HG03039 (cell line): Measurements from ENCODE around the gene CHID1.

Experiments used
- ATAC-seq: cut with Tn5 transposase; IDR thresholded peaks from one replicate; pipeline ENCODE4 v1.9.1; 2021; ENCODE audit warnings: mild to moderate bottlenecking, moderate library complexity; ENCODE audit not compliant: unreplicated experiment

CHID1 gene

DNA sequence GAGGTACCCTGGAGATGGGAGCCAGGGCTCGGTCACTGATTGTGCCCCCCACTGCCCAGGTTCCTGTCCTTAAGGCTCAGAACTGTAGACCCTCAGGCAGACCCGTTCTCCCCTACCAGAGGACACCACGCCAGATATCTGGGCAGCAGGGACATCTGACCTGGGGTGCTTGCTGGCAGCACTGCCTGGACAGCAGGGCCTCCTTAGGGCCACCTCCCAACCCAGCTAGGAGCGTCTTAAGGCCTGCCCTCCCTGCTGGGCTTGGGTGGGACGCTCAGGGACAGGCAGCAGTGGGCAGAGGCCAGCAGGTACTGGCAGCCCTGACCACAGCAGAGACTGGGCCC is 71.4 kb downstream of the CHID1 start:
- no peak for ATAC-seq

DNA sequence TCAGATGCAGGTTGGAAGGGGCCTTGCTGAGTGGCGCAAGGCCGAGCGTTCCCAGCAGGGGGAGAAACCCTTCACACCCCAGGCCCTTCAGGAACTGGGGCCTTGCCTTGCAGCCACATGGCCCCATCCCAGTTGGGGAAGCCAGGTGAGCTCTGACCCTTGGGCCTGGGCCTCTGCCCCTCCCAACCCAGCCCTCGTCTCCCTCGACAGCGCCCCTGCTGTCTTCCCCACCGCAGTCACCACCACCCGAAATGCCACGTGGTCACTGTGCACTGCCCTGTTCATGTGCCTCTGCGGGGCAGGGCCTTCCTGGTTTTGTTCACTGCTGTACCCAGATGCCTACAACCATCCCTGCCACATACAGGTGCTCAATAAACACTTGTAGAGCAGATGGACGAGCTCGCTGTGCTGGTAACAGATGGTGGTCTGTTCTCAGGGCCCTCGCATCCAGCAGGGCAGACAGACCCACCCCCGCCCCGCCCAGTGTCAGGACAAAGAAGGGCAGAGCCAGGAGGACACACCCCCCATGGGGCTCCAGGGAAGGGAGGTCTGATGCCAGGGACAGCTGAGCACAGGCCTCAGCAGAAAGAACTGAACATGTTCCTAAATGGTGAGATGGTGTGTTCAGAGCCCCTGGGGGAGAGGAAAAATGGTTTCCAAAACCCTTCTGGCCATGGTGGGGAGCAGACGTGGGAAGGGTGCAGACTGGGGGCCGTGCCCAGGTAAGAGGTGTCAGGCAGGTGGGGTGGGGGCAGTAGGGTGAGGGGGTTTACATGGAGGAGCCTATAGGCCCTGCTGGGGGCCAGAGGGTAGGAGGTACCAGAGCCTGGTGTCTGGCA is 72.0 kb downstream of the CHID1 start:
- no peak for ATAC-seq

DNA sequence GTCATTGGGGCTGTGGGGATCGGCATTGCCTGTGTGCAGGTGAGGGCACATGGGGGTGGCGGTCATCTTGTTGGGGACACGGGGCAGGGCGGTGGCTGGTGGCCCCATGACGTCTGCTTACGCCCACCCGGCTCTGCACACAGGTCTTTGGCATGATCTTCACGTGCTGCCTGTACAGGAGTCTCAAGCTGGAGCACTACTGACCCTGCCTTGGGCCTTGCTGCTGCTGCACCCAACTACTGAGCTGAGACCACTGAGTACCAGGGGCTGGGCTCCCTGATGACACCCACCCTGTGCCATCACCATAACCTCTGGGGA is 72.7 kb downstream of the CHID1 start:
- ATAC-seq, result no peak

DNA sequence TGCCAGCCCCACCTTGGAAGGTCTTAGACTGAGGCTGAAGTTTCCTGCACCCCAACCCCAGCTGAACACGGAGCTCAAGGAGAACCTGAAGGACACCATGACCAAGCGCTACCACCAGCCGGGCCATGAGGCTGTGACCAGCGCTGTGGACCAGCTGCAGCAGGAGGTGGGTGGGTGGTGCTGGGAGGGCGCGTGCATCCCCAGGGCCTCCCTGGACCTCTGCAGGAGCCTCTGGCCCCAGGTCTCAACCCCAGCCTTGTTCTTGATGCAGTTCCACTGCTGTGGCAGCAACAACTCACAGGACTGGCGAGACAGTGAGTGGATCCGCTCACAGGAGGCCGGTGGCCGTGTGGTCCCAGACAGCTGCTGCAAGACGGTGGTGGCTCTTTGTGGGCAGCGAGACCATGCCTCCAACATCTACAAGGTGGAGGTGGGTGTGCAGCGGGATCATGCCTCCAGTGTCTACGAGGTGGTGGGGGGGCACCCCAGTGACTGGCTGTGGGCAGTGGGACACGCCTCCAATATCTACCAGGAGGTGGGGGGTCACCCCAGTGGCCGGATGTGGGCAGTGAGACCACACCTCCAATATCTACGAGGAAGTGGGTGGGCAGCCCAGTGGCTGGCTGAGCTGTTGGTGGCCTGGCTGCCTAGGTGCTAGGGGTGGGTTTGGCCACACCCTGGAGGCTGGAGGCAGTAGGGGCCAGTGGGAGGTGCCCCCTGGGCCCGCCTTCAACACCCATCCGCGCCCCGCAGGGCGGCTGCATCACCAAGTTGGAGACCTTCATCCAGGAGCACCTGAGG is 73.2 kb downstream of the CHID1 start:
- ATAC-seq, result no peak

DNA sequence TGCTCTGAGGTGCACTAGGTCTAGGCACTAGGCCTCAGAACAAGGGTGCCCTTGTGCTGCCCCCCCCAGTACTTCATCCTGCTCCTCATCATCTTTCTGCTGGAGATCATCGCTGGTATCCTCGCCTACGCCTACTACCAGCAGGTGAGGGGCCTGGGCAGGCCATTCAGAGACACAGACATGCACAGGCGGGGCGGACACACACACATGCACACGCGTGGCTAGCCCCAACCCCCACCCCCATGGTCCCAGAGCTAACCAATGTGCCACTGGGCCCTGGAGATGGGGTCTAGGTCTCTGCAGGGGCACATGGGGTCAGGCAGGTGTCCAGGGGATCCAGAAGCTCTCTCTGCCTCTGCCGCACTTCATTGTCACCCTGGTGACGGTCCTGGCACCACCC is 73.9 kb downstream of the CHID1 start:
- no peak for ATAC-seq

DNA sequence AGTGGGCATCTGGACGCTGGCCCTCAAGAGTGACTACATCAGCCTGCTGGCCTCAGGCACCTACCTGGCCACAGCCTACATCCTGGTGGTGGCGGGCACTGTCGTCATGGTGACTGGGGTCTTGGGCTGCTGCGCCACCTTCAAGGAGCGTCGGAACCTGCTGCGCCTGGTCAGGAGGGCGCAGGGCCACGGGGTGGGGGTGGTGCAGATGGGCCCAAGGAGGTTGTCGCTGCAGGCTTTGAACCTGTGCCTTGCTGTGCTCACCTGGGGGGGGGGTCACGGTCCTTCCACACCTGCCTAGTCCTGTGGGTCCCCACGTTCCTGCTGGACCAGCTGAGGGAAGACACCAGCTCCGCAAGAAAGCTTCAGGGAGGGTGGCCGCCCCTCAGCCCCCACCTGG is 74.3 kb downstream of the CHID1 start:
- no peak for ATAC-seq

DNA sequence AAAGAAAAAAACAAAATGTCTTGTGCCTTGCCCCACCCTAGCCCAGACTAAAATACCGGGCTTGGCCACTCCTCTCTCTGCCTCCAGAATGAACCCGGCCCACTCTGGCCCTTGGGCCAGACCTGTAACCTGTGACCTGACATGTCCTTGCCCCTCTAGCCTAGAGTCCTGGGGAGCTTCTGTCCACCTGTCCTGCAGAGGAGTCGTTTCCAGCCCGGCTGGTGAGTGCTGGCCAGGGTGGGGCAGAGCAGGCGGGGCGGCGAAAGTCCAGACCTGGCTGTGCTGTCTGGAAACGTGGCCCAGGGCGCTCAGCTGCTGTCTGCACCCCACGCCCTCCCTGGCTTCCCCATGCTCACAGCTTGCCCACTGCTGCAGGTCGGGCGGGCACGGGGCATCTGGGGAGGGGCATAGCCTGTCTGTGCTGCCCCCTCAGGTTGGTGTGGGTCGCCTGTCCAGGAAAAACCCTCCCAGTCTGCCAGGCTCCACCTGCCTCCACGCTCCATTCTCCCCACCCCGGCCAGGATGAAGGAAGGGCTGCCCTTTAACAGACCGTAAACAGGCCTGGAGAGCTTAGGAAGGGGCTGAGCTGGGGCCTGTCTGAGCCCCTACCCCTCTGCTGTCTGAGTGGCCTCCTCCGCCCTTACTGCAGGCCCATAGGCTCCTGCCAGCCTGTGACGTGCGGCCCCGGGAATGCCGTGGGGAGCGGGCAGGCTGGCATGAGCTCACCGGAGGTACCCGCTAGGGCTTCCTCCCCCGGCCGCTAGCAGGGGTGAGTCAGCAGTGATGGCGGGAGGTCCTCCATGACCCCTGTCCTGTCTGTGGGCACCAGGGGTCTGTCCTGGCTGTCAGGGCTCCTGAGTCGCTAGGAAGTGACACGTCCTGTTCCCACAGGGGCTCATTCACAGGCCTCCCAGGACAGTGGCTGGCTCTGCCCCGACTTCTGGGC is 76.0 kb downstream of the CHID1 start:
- ATAC-seq, result no peak

DNA sequence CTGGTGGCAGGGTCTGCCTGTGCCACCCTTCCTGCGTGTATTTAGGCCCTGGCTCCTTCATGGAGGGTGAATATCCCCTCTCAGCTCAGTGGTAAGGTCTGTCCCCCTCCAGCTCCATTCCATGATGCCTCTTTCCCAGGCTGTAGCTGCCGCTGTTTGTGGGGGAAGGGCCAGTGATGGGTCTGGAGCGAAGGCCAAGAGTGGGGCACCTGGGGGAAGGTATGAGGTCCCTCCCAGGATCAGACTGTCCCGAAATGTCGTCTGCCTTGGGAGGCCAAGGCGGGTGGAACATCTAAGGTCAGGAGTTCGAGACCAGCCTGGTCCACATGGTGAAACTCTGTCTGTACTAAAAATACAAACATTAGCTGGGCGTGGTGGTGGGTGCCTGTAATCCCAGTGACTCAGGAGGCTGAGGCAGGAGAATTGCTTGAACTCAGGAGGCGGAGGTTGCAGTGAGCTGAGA is 76.7 kb downstream of the CHID1 start:
- no peak for ATAC-seq

DNA sequence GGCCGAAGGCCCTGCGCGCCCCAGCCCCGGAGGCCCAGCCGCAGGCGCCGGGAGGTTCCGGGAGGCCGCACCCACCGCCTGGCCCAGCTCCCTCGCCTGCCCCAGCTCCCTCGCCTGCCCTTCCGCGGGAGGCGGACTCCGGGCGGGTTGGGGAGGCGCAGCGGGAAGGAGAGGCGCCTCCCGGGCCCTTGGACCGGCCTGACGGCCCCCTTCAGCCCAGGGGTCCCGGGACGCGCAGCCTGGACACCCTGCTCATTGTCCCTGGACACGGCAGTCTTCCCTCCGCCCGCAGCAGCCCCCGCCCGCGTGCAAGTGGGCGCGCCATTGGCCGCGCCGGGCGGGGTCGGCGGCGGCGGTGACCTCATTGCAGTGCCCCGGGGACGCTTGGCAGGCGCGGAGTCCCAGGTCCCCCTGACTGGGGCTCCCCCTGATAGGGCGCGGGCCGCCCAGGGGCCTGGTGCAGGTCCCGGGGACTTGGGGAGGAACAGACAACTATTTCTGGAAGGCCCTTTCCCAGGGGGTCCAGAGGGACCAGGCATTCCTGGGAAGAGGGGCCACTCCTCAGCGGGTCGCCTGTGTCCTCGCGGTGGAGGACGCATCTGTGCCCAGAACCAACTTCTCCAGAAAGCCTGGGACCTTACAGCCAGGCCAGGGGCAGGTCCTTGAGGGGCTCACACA is 77.4 kb downstream of the CHID1 start:
- no peak for ATAC-seq

DNA sequence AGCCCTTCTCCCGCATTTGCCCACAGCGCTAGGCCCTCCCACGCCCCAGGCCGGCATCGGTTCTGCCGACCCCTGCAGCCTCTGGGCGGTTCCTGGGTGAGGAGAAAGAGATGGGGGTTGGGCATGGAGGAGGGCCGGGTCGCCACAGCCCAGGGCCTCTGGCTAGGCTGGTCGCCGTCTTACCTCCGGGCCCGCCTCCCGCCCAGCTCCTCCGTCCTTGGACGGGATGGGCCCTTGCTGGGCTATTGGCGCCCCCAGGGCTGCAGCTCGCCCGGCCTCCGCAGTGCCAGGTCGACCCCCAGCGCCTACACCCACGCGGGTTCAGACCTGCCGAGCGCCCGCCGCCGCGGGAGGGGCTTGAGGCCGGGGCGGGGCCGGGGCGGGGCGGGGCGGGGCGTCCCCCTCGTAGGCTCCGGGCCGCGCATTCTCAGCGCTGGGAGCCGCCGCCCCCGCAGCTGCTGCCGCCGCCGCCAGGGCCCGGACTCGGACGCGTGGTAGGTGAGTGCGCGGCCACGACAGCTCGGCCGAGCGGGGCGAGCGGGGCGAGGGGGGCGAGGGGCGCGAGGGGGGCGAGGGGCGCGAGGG is 78.0 kb downstream of the CHID1 start, which contains the start of gene CD151:
TSS of gene CD151 (plus strand) at position 424 of the 585 bp plus-strand sequence. CDS start 3,118 bp downstream, outside the sequence.
- ATAC-seq, result no peak

DNA sequence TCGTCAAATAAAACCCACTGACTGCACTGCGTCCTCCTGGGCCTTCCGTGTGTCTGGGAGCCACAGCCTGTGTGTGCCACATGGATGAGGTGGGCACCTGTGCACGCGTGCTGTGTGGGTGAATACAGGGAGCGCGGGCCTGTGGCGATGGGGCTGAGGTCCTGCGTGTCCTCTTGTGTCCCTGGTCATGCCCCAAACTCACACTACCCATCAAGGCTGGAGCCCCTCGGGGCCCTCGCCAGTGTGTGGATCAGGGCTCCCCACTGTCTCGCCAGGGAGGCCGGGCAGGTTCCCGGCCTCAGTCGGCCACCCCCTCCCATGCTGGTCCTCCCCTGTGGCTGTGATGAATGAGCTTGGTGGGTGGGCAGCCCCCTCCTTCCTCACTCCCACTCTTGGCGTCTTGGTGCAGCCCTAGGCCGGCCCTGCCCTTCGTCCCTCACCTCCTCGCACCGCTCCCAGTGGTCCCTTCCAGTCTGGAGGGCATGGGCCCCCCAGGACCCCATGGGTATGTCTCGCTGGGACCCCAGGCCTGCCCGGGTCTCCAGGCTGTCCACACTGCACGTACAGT is 78.6 kb downstream of the CHID1 start:
- no peak for ATAC-seq

DNA sequence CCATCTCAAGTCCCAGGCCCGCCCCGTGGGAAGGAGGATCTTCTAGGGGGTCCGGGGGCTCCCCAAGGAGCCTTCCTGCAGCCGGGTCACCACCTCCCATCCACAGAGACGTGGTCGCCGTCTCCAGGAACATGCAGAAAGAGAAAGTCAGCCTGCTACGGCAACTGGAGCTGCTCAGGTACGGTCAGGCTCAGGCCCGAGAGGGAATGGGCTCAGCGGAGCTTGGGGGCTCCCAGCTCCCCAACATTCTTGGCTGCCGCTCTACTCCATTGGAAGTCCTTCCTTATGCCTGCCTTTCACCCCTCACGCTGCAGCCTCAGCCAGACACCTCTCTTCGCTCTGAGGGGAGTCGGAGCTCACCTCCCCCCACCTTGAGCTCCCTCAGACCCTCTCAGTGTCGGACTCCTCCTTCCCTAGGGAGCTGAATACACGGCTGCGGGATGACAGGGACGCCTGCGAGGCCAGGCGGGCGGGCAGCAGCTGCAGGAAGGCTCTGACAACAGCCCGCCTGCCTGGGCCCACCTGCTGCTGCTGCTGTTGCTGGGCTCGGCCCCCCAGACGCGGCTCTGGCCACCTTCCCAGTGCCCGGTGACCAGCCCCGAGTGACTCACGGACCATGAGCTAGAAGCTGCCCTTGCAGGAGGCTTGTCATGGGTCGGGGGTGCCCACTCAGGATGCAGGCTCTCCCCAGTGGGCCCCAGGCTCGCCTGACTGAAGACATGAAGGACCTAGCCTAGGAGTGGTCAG is 79.3 kb downstream of the CHID1 start:
- no peak for ATAC-seq

DNA sequence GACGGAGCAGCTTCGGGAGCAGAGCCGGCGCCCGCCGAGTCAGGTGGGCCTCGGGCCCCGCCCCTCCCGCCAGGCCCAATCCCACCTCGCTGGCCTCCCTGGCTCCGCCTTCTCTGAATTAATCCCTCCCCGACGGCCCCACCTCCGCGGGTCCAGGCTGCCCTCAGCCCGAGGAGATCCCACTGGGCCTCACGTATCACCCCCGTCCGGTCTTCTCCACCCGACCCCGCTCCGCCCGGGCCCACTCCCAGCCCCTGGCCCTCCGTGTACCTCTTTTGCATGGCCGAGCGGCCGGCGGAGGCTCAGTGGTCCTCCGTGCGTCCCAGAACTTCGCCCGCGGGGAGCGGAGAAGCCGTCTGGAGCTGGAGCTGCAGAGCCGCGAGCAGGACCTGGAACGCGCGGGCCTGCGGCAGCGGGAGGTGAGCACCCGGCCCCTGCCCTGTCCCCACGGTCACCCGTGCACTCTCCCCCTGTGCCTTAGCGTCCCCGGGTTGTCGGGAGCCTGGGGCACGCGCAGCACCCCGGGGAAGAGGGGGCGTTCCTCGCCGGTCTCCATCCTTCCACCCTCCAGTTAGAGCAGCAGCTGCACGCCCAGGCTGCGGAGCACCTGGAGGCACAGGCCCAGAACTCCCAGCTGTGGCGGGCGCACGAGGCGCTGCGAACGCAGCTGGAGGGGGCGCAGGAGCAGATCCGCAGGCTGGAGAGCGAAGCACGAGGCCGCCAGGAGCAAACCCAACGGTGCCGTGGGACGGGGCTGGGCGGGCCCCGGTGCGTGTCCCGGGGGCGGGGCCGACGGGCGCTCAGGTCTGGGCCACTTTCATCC is 80.1 kb downstream of the CHID1 start:
- no peak for ATAC-seq

DNA sequence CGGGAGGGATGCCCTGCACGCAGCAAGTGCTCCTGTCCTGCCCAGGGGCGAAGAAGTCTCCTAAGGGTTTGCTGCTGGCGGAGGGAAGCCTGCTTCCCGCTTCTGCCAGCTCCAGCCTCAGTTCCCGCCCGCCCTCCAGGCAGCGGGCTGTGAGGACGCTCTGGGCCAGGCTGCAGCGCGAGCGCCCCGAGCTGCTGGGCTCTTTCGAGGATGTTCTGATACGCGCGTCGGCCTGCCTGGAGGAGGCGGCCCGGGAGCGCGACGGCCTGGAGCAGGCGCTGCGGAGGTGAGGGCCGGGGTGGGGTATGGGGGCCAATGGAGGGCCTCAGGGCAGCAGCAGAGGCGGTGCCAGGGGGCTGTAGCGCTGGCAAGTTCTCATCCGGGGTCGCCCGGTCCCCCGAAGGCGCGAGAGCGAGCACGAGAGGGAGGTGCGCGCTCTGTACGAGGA is 80.7 kb downstream of the CHID1 start:
- no peak for ATAC-seq

DNA sequence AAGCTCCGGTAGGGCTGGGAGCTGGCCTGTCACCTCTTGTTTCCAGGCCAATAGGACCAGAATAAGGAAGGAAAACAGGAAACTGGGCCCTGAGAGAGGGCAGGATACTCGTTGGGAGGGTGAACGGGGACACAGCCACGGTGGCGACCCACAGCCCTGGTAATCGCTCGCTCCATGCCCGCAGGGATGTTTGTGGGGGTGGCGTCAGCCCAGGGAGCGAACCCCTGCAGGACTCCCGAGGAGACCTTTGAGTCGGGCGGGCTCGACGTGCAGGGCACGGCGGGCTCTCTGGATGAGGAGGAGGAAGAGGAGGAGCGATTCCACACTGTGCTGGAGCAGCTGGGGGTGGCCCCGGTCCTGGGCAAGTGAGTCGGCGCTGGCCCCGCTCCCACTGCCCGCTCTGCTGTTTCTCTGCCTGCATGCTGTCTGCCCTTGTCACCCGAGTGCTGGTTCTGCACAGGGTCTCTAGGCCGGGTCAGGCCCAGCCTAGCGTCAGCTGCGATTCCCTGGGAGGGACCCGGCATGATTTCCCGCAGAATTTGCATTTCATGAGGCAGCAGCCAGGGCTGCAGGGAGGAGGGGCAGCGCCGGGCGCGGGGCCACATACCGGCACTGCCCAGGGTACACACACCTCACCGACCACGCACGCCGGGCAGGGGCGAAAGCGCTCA is 81.3 kb downstream of the CHID1 start:
- no peak for ATAC-seq

DNA sequence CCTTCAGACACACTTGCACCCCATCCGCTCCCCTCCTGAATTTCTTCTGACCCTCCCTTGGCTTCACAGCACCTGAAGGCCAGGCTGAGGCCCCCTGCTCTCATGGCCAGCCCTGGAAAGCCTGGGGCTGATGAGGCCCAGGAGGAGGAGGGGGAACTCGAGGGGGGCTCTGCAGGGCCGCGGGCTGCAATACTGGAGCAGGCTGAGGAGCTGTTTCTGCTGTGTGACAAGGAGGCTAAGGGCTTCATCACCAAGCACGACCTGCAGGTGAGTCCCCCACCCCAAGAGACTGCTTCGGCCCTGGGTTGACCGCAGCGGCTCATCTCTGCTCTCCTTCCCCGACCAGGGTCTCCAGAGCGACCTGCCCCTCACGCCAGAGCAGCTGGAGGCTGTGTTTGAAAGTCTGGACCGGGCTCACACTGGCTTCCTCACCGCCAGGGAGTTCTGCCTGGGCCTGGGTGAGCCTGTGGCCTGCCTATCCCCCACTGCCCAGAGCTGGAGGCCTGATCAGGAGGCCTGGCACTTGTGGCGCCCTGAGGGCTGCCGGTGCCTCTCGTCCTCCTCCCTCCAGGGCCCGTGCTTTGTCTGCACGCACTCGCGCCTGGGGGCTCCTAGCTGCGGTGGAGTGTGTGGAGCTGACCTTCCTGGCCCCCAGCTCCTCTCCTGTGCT is 82.0 kb downstream of the CHID1 start:
- no peak for ATAC-seq

DNA sequence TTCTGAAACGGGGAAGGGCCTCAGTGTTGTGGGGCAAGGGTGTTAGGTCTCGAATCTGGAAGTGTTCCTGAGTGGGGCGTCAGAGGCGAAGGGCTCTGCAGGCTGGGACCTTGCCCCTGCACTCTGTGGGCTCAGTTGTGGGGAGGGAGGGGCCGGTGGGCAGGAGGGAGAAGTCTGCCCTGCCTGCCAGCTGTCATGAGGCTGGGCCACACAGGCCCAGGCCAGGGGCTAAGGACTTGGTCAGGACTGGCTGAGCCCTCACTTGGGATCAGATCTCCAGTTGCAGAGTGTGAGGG is 82.8 kb downstream of the CHID1 start, which contains the start of gene CRACR2B:
TSS of gene CRACR2B (plus strand) at position 23 of the 296 bp plus-strand sequence. CDS start 689 bp downstream, outside the sequence.
- no peak for ATAC-seq
